NB4 (cell line): Measurements from ENCODE around the gene MCTP2.

Source experiments
- DNase-seq: peaks from one replicate; pipeline ENCODE4 v3.0.0; 2010; ENCODE audit warnings: low read depth
- H3K4me3 ChIP-seq: one replicate; pipeline ENCODE4 v1.5.1; 2011; ENCODE audit warnings: mild to moderate bottlenecking, low read depth, low read length, moderate library complexity
- CTCF ChIP-seq: IDR thresholded peaks from one replicate; pipeline ENCODE4 v1.5.1; 2012; ENCODE audit warnings: low read depth, low read length
- MAX ChIP-seq: IDR thresholded peaks from 2 replicates; pipeline ENCODE4 v1.6.1; 2011; ENCODE audit warnings: low read depth, low read length
- MYC ChIP-seq: IDR thresholded peaks from 2 replicates; pipeline ENCODE4 v1.6.1; 2011; ENCODE audit warnings: low read depth, low read length
- POLR2A ChIP-seq: IDR thresholded peaks from 2 replicates; pipeline ENCODE4 v1.6.1; 2011; ENCODE audit warnings: mild to moderate bottlenecking; ENCODE audit not compliant: insufficient read length; ENCODE audit errors: extremely low read depth

Gene MCTP2

GRCh38 chr15:94457661-94458060 is 226.3 kb downstream of the MCTP2 start:
- DNase-seq = no peak
- no peak for TF ChIP-seq CTCF
- TF ChIP-seq MYC = no peak
- no peak for TF ChIP-seq MAX
- no peak for TF ChIP-seq POLR2A
- no peak overlapping the region for H3K4me3 ChIP-seq

- no peak for TF ChIP-seq CTCF
- TF ChIP-seq POLR2A = no peak
- TF ChIP-seq MAX = no peak
- TF ChIP-seq MYC = no peak
- no peak overlapping the region for H3K4me3 ChIP-seq
Observed at GRCh38 chr15:94460624-94461023, 229.3 kb downstream of the MCTP2 start.

GRCh38 chr15:94467034-94467433 is 235.7 kb downstream of the MCTP2 start:
- H3K4me3 ChIP-seq = no peak overlapping the region
- TF ChIP-seq CTCF (no peak), POLR2A (no peak), MYC (no peak), MAX (no peak)
- no peak for DNase-seq

More at GRCh38 chr15:94460624-94461023, 229.3 kb downstream of the MCTP2 start:
- DNase-seq = no peak

- no peak for DNase-seq
- H3K4me3 ChIP-seq = no peak overlapping the region
- TF ChIP-seq MAX = no peak
- TF ChIP-seq POLR2A = no peak
- no peak for TF ChIP-seq MYC
Observed at GRCh38 chr15:94470492-94470891, 239.1 kb downstream of the MCTP2 start.

GRCh38 chr15:94476686-94477085 is 245.3 kb downstream of the MCTP2 start:
- TF ChIP-seq POLR2A (no peak), MAX (no peak), CTCF (no peak), MYC (no peak)
- no peak overlapping the region for H3K4me3 ChIP-seq
- DNase-seq = no peak

- no peak overlapping the region for H3K4me3 ChIP-seq
- no peak for DNase-seq
- TF ChIP-seq MAX (no peak), CTCF (no peak)
Observed at GRCh38 chr15:94477913-94478553, 246.7 kb downstream of the MCTP2 start.
